Keratinocyte (primary cell): ENCODE results near the gene OCIAD1. TPM values are rescaled to one million over a fixed set of nuclear protein-coding genes. Genes with fewer than 3 reads are reported as not detected.

Experiments used
- DNase-seq: peaks from one replicate; pipeline ENCODE4 v3.0.0-alpha.2; 2011; ENCODE audit warnings: low read depth, missing footprints, low spot score
- FAIRE-seq: peaks from 2 replicates; lab custom pipeline; 2011; peaks lifted over from hg19 to GRCh38; lab: Jason Lieb, UNC
- H2AFZ ChIP-seq: 2 replicates; pipeline ENCODE4 v1.6.0; 2012; ENCODE audit warnings: low read length, control low read depth, inconsistent platforms; ENCODE audit not compliant: control insufficient read depth
- H3K27ac ChIP-seq: 2 replicates; pipeline ENCODE4 v1.5.1; 2011; ENCODE audit warnings: low read length; ENCODE audit not compliant: control insufficient read depth, insufficient read depth
- H3K27me3 ChIP-seq: 3 replicates; pipeline ENCODE4 v1.6.0; 2011; ENCODE audit warnings: low read length; ENCODE audit not compliant: control insufficient read depth, insufficient read depth; ENCODE audit errors: extremely low read depth
- H3K36me3 ChIP-seq, 2 experiments: 2 replicates in 1 of 2; 3 replicates in 1 of 2; pipeline ENCODE4 v1.5.1; 2011; ENCODE audit warnings: low read length in 2 of 2, mild to moderate bottlenecking in 1 of 2; ENCODE audit not compliant: control insufficient read depth in 2 of 2, insufficient read depth in 2 of 2; ENCODE audit errors: extremely low read depth in 1 of 2
- H3K4me1 ChIP-seq: 3 replicates; pipeline ENCODE4 v1.5.1; 2011; ENCODE audit warnings: low read length; ENCODE audit not compliant: control insufficient read depth, insufficient read depth; ENCODE audit errors: extremely low read depth
- H3K4me2 ChIP-seq: 3 replicates; pipeline ENCODE4 v1.6.0; 2011; ENCODE audit warnings: low read depth, low read length; ENCODE audit not compliant: control insufficient read depth, insufficient read depth; ENCODE audit errors: extremely low read depth
- H3K4me3 ChIP-seq, 3 experiments: fragments of 200-600 bp in 1 of 3; sonication (generic) in 1 of 3; 2 replicates in 2 of 3; 3 replicates in 1 of 3; pipeline ENCODE4 v1.5.1; 2011 to 2016; ENCODE audit warnings: low read length in 3 of 3, mild to moderate bottlenecking in 3 of 3, control low read depth in 2 of 3, inconsistent platforms in 1 of 3, low read depth in 1 of 3, mixed read lengths in 1 of 3, mixed run types in 1 of 3, moderate library complexity in 1 of 3; ENCODE audit not compliant: control insufficient read depth in 2 of 3, insufficient read depth in 2 of 3; ENCODE audit errors: extremely low read depth in 1 of 3
- H3K79me2 ChIP-seq: 2 replicates; pipeline ENCODE4 v1.6.0; 2012; ENCODE audit warnings: low read length; ENCODE audit not compliant: control insufficient read depth, insufficient read depth
- H3K9ac ChIP-seq: 3 replicates; pipeline ENCODE4 v1.6.0; 2011; ENCODE audit warnings: low read length; ENCODE audit not compliant: control insufficient read depth, insufficient read depth; ENCODE audit errors: extremely low read depth
- H3K9me1 ChIP-seq: 3 replicates; pipeline ENCODE4 v1.6.0; 2011; ENCODE audit warnings: low read length; ENCODE audit not compliant: control insufficient read depth, insufficient read depth; ENCODE audit errors: extremely low read depth
- H3K9me3 ChIP-seq: 2 replicates; pipeline ENCODE4 v1.5.1; 2012; ENCODE audit warnings: low read depth, low read length; ENCODE audit not compliant: control insufficient read depth
- H4K20me1 ChIP-seq: 3 replicates; pipeline ENCODE4 v1.6.0; 2011; ENCODE audit warnings: low read length; ENCODE audit not compliant: control insufficient read depth, insufficient read depth; ENCODE audit errors: extremely low read depth
- EZH2 ChIP-seq: IDR thresholded peaks from one replicate; pipeline ENCODE4 v1.6.1; 2012; ENCODE audit warnings: inconsistent platforms, mild to moderate bottlenecking, low read length, moderate library complexity
- dilution Hi-C: fragments of 300-500 bp; cut with MboI; formaldehyde crosslinking; loops from one replicate; pipeline ENCODE4 v1.7.0; 2020; ENCODE audit warnings: low sequenced_read_pairs; ENCODE audit not compliant: extremely low pct_ligation_motif_present
- polyA plus RNA-seq, 5 experiments: library from polyadenylated mRNA; depleted of rRNA in 3 of 5; stranded (reverse) in 3 of 5; stranded (forward) in 1 of 5; unstranded in 1 of 5; fragments of >200 nt; gene quantifications; 1 replicate in 1 of 5; 2 replicates in 3 of 5; 3 replicates in 1 of 5; pipeline versions ENCODE4 v1.2.1 to v1.2.3, GENCODE V29; 2011 to 2012; ENCODE audit warnings: missing spikeins in 2 of 5, low read depth in 1 of 5, low replicate concordance in 1 of 5
- TF ChIP-seq, protein P1 (sequence below), 3 experiments: IDR thresholded peaks in 1 of 3; conservative IDR thresholded peaks in 1 of 3; optimal IDR thresholded peaks in 1 of 3; 2 replicates in 2 of 3; 3 replicates in 1 of 3; pipeline versions ENCODE3 to v1.5.1; 2011; ENCODE audit warnings: low read length in 3 of 3, mild to moderate bottlenecking in 3 of 3, moderate library complexity in 2 of 3, control low read depth in 1 of 3, inconsistent platforms in 1 of 3; ENCODE audit not compliant: insufficient read depth in 2 of 3; ENCODE audit errors: extremely low read depth in 1 of 3

OCIAD1 gene
- polyA plus RNA-seq, 1 donor (not counting 4 experiments of a cell fraction or from before 2014, with no cell fraction given): 199 TPM

DNA sequence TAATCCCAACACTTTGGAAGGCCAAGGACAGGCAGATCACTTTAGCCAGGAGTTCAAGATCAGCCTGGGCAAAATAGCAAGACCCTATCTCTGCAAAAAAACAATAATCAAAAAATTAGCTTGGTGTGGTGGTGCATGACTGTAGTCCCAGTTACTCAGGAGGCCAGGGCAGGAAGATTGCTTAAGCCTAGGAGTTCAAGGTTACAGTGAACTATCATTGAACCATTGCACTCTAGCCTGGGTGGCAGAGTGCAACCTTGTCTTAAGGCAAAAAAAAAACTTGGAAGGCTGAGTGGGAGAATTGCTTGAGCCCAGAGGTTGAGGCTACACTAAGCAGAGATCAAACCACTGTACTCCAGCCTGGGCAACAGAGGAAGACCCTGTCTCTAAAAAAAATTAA, 45.6 kb upstream of the OCIAD1 start:
- Histone ChIP-seq H3K4me2 (no peak overlapping the region), H3K4me1 (peaks cover 8% of the 10 kb centered on the region), H3K4me3 (no peak overlapping the region), H3K79me2 (no peaks in the 10 kb centered on the region), H4K20me1 (no peaks in the 10 kb centered on the region), H3K9me1 (no peaks in the 10 kb centered on the region), H3K9ac (no peak overlapping the region), H3K36me3 (no peaks in the 10 kb centered on the region), H3K27me3 (no peaks in the 10 kb centered on the region), H3K9me3 (no peaks in the 10 kb centered on the region), H2AFZ (no peak overlapping the region), H3K27ac (no peak overlapping the region)
- TF ChIP-seq EZH2: no peak
- TF ChIP-seq, protein P1, sequence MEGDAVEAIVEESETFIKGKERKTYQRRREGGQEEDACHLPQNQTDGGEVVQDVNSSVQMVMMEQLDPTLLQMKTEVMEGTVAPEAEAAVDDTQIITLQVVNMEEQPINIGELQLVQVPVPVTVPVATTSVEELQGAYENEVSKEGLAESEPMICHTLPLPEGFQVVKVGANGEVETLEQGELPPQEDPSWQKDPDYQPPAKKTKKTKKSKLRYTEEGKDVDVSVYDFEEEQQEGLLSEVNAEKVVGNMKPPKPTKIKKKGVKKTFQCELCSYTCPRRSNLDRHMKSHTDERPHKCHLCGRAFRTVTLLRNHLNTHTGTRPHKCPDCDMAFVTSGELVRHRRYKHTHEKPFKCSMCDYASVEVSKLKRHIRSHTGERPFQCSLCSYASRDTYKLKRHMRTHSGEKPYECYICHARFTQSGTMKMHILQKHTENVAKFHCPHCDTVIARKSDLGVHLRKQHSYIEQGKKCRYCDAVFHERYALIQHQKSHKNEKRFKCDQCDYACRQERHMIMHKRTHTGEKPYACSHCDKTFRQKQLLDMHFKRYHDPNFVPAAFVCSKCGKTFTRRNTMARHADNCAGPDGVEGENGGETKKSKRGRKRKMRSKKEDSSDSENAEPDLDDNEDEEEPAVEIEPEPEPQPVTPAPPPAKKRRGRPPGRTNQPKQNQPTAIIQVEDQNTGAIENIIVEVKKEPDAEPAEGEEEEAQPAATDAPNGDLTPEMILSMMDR (optimal IDR thresholded peaks at IDR 0.05 in 1 of 3, IDR thresholded peaks at IDR 0.05 in 1 of 3, conservative IDR thresholded peaks at IDR 0.05 in 1 of 3; ENCODE audit: extremely low read depth in 1 of 3, insufficient read depth in 2 of 3, low read length in 3 of 3): no peak
- dilution Hi-C loops: no loop called here
- FAIRE-seq (no peak), DNase-seq (no peak)

DNA sequence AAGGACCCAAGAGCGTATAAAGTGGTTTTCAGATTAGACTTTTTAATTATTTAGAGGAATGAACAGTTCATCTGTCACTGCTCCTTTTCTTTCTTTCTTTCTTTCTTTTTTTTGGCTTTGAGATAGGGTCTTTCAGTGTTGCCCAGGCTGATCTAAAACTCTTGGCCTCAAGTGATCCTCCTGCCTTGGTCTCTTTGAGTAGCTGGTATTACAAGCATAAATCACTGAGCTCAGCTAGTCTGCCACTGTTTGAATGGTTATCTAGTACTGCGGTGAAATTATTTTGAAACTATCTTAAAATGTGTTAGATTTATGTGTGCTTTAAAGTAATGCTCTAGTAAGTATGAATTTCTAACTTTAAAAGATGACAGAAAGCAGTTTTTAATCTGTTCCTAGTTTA, 44.3 kb upstream of the OCIAD1 start:
- Histone ChIP-seq H3K9me1 (no peaks in the 10 kb centered on the region), H3K9ac (no peak overlapping the region), H3K4me2 (no peak overlapping the region), H3K4me1 (peaks cover 4% of the 10 kb centered on the region), H3K4me3 (no peak overlapping the region), H3K27ac (no peak overlapping the region), H3K9me3 (no peaks in the 10 kb centered on the region), H3K79me2 (no peaks in the 10 kb centered on the region), H3K36me3 (no peaks in the 10 kb centered on the region), H4K20me1 (no peaks in the 10 kb centered on the region), H3K27me3 (no peaks in the 10 kb centered on the region), H2AFZ (no peak overlapping the region)
- dilution Hi-C loops: no loop called here
- FAIRE-seq (no peak), DNase-seq (no peak)
- TF ChIP-seq EZH2: no peak
- TF ChIP-seq, protein P1 (optimal IDR thresholded peaks at IDR 0.05 in 1 of 3, IDR thresholded peaks at IDR 0.05 in 1 of 3, conservative IDR thresholded peaks at IDR 0.05 in 1 of 3; ENCODE audit: extremely low read depth in 1 of 3, insufficient read depth in 2 of 3, low read length in 3 of 3): no peak
